ENCODE data around the gene KRT1.

GRCh38 chr12:52703878-52704277 is 23.7 kb upstream of the KRT1 start:
- TF ChIP-seq POLR2A (IDR thresholded peaks at IDR 0.05) (no peak), CTCF (IDR thresholded peaks at IDR 0.05) (no peak)

Data from prostate gland (tissue), 2 donors.